Loucy (cell line): ENCODE results near the gene RRAS2.
"Not testable (repeated sequence)": the region's sequence is repeated elsewhere in the genome, so short reads cannot be mapped to it uniquely, and the experiment has no call there.

Experiments
- EZH2phosphoT487 ChIP-seq: fragments of 200-600 bp; IDR thresholded peaks from 2 replicates; pipeline ENCODE4 v1.6.1; 2018; ENCODE audit warnings: antibody characterized with exemption, mild to moderate bottlenecking, moderate library complexity, borderline replicate concordance
- TF ChIP-seq, protein P1 (sequence below): fragments of 200-600 bp; sonication (generic); conservative IDR thresholded peaks from 2 replicates; pipeline ENCODE4 v1.5.1; 2014; ENCODE audit warnings: mild to moderate bottlenecking, antibody characterized with exemption, low read length

DNA sequence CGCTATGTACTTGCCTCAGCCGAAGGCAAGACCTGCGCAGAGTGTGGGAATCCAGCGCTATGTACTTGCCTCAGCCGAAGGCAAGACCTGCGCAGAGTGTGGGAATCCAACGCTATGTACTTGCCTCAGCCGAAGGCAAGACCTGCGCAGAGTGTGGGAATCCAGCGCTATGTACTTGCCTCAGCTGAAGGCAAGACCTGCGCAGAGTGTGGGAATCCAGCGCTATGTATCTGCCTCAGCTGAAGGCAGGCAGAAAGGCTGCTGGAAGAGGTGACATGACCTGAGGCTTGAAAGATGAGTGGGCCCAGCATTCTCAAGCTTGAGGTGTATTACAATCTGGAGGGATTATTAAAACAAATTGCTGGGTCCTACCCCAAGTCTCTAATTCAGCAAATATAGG, 106.5 kb downstream of the RRAS2 start:
- TF ChIP-seq, protein P1, sequence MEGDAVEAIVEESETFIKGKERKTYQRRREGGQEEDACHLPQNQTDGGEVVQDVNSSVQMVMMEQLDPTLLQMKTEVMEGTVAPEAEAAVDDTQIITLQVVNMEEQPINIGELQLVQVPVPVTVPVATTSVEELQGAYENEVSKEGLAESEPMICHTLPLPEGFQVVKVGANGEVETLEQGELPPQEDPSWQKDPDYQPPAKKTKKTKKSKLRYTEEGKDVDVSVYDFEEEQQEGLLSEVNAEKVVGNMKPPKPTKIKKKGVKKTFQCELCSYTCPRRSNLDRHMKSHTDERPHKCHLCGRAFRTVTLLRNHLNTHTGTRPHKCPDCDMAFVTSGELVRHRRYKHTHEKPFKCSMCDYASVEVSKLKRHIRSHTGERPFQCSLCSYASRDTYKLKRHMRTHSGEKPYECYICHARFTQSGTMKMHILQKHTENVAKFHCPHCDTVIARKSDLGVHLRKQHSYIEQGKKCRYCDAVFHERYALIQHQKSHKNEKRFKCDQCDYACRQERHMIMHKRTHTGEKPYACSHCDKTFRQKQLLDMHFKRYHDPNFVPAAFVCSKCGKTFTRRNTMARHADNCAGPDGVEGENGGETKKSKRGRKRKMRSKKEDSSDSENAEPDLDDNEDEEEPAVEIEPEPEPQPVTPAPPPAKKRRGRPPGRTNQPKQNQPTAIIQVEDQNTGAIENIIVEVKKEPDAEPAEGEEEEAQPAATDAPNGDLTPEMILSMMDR: not testable (repeated sequence)
- TF ChIP-seq EZH2phosphoT487: not testable (repeated sequence)
